Stimulated activated CD8-positive, alpha-beta memory T cell treated with anti-CD3 and anti-CD28 coated beads, Interleukin-4, amount 100 ng/mL, for 4 hours (primary cell): ENCODE measurements around the gene BCKDK.
"Not testable (repeated sequence)": the region's sequence is repeated elsewhere in the genome, so short reads cannot be mapped to it uniquely, and the experiment has no call there.

Source experiments
- DNase-seq, 2 donors: peaks; one replicate each; pipeline ENCODE4 v3.0.0-alpha.2; 2020; ENCODE audit warnings: low read depth in 2 of 2, low spot score in 1 of 2

Gene BCKDK

DNA sequence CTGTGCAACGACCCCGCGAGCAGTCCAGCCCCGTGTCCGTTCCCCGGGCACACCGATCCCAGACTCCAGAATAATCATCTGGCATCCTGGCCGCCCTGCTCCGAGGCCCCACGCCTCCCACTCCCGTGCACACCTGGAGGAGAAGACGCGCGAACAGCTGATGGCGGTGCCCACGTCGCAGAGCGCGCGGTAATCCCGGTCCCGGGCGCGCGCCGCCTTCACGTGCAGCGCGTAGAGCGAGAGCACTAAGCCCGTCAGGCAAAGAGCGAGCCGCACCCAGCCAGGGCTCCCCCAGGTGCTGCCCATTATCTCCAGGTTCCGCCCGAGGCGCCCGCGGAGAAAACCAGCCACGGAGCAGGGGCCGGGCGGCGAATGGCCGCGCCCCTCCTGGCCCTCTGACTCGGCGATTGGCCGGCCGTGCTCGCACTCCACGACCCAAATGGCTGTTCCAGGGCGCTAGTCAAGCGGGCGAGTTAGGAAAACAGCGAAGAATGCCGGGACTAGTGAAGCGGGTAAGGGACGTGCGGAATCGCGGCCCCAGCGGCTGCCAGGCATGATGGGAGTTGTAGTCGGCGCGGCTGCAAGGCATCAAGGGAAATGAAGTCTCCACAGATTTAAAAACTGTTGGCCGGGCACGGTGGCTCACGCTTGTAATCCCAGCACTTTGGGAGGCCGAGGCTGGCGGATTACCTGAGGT is 13.6 kb upstream of the BCKDK start, which contains the start of gene VKORC1:
Gene VKORC1 (minus strand): TSS at position 374 of the 697 bp plus-strand sequence. CDS start 68 bp downstream, at position 306.
- peak; percentile 59 to 68 for DNase-seq

DNA sequence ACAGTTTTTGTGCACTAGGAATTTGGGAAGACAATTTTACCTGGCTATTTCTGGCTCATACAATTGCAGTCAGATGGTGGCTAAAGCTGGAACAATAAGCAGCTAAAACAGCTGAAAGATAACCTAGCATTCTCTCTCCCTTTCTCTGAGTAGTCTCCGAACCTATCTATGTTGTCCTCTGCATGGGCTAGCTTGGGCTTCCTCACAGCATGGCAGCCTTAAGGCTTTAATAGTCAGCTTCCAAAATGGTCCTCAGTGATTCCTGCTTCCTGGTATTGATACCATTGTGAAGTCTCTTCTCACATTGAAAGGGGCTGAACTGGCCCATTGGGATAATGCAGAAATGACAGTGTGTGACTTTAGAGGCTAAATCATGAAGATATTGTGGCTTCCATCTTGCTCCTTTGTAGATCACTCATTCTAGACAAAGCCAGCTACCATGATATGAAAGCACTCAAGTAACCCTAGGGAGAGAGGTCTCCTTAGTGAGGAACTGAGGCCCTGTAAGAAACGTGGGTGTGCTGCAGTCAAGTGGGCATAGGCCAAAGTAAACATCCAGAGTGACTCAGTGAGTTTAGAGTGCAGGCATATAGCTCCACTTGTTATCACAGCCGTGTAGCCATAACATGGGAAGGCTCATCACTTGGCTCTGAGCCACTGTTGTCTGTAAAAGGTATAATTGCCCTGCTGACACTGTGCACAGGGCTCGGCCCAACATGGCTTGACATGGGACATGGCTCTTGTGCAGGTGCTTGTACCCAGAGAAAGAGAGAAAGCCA is 8.1 kb upstream of the BCKDK start:
- no peak for DNase-seq

DNA sequence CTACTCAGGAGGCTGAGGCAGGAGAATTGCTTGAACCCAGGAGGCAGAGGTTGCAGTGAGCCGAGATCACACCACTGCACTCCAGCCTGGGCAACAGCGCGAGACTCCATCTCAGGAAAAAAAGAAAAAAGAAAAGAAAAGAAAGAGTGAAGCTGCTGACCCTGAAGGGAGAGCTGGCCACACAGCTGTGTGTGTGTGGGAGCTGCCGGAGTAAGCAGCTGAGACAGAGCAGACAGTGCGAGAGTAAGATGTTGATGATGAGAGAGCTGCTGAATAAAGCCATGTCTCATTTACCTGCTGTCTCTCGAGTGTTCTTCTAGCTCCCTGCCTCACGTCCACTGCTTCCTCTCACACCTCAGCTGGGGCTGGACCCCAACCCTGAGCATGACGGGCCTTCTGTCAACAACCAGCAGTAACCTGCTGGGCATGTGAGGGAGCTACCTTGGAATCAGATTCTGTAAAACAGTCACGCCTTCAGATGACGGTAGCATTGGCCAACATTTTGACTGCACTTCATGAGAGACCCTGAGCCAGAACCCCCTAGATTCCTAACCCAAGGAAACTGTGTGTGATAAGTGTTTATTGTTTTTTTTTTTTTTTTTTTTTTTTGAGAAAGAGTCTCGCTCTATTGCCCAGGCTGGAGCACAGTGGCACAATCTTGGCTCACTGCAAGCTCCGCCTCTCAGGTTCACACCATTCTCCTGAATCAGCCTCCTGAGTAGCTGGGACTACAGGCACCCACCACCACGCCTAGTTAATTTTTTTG is 7.1 kb upstream of the BCKDK start:
- DNase-seq, result not testable (repeated sequence)

- peak; percentile 58 to 70 for DNase-seq
These were observed 2.4 kb upstream of the BCKDK start for GRCh38 chr16:31105677-31106213.

- DNase-seq, result no peak
These were observed 1.4 kb upstream of the BCKDK start for GRCh38 chr16:31106509-31107464.

DNA sequence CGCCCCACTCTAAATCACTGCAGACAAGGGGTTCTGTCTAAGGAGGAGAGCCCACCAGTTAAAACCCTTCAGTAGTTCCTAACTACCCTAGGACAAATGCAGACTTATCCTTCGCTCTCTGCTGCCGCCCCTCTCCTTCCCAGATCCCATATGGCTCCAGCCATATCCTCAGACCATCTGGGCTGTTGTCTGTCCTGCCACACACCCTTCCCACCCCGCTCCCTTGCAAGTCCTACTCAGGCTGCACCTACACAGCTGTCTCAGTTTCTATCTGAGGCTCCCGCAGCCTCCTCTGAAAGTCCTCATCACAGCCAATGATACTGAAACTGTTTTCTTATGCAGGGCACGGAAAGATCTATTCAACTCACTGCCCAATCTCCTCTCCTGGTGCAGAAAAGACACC is 720 bp upstream of the BCKDK start:
- DNase-seq, result no peak

- no peak for DNase-seq
These were observed 790 bp downstream of the BCKDK start for GRCh38 chr16:31108794-31109558.

DNA sequence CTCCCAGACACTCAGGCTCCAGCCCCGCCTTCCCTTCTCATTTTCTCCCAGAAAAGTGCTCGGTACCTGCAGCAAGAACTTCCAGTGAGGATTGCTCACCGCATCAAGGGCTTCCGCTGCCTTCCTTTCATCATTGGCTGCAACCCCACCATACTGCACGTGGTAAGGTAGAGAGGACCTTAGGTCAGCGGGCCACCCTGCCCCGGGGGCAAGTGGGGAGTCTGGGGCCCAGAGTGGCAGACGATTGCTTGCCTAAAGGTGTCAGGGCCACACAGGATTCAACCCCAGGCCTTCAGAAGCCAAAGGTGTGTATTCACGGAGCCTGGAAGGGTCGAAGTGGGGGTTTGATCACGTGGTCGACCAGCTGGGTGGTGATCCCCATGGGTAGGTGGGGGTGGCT is 1.4 kb downstream of the BCKDK start:
- no peak for DNase-seq

DNA sequence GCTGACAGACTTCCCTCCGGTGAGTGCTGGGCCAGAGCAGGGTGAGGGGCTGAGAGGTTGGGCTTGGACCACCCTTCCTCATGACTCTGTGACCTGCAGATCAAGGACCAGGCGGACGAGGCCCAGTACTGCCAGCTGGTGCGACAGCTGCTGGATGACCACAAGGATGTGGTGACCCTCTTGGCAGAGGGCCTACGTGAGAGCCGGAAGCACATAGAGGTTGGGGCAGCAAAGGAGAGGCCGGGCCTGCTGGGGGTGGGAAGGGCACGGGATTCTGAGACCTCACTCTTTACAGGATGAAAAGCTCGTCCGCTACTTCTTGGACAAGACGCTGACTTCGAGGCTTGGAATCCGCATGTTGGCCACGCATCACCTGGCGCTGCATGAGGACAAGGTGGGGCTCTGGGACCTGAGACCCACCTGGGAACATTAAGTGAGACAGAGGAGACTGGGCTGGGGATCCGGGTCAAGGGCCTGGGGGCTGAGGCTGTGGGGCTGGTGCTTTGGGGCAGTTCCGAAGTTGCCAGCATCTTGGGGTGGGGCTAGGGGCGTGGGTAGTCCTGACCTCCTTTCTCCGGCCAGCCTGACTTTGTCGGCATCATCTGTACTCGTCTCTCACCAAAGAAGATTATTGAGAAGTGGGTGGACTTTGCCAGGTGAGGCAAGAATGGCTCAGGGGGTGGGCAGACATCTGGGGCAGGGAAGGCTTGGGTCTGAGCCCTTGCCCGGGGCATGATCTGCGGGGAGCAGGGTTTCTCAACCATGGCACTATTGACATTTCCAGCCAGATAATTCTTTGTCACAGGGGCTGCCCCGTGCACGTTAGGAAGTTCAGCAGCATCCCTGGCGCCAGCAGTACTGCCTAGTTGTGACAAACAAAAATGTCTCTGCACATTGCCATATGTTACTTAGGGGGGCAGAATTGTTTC is 2.2 kb downstream of the BCKDK start:
- DNase-seq, result no peak

GRCh38 chr16:31111881-31112466 is 3.8 kb downstream of the BCKDK start:
- DNase-seq, result no peak

DNA sequence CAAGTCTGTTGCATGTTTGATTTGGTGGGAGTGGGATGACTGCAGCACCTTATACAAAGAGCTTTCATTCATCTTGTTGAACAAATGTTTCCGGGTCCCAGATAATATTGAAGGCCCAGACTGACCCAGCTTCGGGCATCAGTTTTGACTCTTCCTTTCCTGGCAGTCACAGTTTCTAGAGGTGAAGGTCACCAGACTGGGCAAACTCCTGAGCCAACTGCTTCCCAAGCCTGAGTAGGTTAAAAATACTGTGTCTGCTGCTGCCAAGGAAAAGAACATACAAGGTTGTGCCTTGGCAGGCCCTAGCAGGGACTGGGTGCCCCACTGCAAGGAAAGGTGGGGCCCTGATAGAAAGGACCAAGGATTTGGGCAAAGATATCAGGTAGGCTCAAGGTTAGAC is 4.5 kb downstream of the BCKDK start:
- no peak for DNase-seq

DNA sequence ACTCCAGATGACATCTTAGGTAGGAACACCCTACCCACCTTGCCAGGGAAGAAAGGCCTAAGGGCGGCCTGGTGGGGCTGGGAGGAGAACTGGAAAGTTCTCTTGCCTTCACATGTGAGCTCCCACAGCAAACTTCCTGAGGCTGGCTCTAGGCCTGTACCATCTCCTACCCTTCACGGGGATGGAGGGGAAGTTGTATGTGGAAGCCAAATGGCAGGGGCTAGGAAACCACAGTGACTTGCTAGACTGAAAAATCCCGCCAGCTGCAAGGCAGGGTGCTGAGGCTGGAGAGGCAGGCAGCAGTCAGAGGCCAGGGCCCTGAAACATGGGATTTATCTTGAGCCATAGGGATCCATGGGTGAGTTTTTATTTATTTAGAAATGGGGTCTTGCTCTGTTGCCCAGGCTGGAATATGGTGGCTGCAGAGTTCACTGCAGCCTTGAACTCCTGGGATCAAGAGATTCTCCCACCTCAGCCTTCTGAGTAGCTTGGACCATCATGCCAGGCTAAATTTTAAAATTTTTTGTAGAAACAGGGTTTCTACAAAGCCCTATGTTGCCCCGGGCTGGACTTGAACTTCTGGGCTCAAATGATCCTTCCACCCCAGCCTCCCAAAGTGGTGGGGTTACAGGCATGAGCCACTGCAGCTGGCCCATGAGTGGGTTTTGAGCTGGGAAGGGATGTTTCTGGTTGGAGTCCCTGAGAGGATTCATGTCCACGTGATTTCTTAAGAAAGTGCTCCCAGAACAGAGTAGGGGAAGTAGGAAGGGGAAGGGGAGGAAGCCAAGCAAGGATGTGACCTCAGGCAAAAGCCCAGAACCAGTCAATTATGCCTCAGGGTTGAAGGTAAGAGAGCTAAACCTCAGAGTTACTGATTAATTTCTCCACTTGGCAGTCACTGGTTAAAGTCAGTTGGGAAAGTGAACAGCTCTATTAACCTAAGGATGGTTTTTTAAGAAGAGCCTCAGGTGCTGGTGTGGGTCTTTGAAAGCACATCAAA is 5.2 kb downstream of the BCKDK start:
- no peak for DNase-seq

GRCh38 chr16:31114468-31114867 is 6.3 kb downstream of the BCKDK start:
- DNase-seq, result no peak

GRCh38 chr16:31117384-31118222 is 9.4 kb downstream of the BCKDK start, which contains the start of gene KAT8:
Gene KAT8, plus strand, starts transcription at chr16:31117664. Its CDS starts 18 bp downstream, at chr16:31117682.
- peak; percentile 94 to 96 for DNase-seq

DNA sequence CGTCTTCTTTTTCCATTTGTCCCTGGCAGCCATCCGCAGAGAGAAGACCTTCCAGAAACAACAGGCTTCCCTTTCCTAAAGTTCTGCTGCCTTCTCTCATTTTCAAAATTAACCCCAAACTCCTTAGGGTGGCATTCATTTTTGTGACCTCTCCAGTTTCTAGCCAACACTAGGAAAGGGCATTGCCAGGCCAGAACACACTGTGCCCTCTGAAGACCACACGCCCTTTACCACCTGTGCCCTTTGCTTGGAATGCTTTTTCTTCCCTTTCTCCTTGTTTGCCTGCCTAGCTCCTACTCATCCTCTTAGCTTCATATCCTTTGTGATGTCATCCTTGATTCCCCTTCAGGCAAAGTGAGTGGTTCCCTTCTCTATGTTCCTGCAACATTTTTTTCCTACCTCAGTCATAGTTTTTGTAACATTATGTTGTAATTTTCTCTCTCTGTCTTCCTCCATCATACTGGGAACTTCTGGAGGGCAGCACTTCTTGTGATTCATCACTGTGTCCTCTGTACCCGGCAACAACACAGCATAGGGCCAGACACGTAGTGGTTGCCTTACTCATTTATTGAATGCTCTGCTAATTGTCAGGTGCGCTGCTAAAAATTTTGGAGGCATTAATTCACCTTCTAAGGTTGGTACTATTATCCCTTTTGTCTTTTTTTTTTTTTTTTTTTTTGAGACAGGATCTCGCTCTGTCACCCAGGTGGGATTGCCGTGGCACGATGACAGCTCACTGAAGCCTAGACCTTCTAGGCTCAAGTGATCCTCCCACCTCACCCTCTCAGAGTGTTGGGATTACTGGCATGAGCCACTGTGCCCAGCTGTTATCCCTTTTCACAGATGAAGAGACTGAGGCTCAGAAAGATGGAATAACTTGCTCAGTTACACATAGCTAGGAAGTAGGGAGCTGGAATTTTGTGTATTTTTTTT is 10.3 kb downstream of the BCKDK start:
- DNase-seq, result no peak
